Renal pelvis (tissue), 4 donors: ENCODE results near the gene MACROD1. TPM values are rescaled to one million over a fixed set of nuclear protein-coding genes. Genes with fewer than 3 reads are reported as not detected.

ENCODE experiments used
- DNase-seq: peaks from one replicate; pipeline ENCODE4 v3.0.0-alpha.2; 2013
- polyA plus RNA-seq, 3 donors: library from polyadenylated mRNA; unstranded; fragments of 120-200 nt; gene quantifications; one replicate each; pipeline ENCODE4 v1.2.1, GENCODE V29; 2013; ENCODE audit not compliant: insufficient read length in 3 of 3

Gene MACROD1
- polyA plus RNA-seq, 3 donors, result 15.2 to 18.9 (median 16.1) TPM

DNA sequence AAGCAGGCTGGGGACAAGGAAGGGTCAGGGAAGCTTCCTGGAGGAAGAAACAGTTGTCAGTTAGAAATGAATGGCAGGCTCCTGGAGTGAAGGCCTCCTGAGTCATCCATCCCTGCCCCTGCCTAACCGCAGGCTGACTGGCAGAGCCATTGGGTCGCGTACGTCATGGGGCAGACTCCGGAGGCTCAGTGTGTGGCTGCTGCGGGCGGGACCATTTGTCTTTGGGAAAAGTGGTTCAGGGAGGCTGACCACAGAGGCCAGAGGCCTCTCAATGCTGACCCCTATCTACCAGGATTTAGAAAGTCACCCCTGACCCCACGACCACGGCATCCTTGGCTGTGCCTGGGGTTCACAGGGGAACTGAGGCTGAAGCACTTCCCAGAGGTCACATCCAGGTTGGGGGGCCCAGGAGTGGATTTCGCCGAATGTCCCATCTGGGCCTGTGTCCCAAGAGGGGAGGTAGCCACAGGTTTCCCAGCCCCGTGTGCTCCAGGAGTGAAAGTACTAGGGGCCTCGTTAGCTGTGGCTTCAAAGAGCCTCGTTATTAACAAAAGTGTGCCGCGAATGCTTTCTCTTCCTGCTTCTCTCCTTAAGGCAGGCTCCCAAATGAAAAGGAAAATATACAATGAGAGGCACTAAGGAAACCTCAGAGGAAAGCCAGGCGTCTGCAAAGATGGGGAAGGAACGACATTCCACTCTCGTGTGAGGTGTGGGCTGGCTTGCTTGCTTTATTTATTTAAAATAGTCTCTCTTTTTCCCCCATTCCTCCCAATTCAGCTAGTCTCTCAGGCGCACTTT lies 71.3 kb downstream of the MACROD1 start:
- DNase-seq, result no peak

DNA sequence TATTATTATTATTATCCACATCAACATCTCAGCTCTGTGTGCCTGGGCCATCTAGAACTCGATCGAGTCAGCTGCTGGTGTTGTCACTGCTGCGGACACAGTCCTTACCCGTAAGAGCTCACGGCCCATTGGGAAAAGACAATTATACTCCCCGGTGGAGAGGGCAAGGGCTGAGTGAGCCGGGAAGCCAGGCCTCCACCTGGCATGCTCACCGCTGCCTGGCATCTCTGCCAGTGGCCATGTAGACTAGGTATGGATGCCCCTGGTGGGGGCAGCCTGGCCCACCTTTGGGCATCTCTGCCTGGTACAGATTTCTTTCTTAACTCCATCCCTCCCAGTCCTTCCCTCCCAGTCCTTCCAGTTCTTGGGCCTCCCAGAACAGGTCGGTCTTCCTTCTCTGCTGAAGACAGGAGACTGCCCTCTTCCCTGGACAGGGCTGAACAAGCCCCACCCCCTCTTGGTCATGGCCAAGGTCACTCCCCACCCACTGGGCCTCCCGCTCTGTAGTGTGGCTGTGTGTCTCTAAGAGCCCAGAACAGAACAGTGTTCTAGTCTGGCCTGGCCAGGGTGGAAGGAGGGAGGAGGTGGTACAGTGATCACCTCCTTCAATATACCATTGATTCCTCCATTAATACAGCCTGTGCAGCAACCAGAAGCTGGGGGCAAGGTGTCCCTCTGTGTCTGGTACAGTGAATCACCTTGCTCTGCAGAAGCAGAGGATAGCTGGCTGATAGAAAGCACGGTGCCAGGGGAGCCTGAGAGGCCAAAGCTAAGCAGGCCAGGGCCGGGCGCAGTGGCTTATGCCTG lies 72.5 kb downstream of the MACROD1 start:
- no peak for DNase-seq

DNA sequence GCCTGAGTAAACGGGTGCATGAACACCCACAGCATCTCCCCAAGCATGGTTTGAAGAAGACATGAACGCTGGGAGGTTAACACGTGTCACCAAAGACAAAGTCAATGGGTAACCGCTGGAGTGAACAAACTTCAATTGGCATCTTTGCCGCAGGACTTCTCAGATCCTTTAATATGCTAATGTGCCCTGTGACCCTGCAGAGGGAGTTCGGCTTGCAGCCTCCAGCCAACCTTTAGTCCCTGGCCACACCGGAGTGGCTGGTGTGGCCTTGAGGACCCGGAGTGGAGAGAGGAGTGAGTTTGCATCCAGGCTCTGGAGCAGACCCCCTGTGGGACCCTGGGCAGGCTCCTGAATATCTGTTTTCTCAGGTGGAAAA lies 73.2 kb downstream of the MACROD1 start:
- no peak for DNase-seq

DNA sequence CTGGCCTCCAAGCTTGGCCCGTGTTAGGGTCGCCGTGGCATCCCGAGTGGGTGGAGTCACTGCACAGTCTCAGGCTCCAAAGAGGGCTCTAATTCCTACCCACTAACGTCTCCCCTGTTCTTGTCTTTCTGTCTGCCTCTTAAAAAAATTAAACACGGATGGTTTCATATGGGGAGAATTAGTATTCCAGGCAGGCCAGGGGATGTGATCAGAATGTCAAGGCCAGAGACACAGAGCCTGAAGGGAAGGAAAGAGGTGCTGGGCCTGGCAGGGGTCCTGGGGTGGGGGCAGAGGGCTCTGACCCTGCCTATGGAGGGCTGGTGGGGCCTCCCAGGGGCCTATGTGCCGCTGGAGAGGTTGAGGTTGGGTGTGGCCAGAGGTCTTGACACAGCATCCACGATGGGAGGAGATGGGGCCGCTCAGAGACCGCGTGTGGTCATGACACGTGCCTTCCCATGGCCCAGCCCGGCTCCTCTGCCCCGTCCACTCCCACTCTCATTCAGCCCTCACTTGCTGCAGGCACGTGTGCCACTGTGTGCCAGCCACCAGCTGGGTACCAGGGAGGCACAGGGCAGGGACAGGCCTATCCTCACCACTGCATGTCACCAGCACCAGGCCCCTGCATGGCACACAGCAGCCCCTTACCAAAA lies 73.7 kb downstream of the MACROD1 start:
- DNase-seq, result no peak

DNA sequence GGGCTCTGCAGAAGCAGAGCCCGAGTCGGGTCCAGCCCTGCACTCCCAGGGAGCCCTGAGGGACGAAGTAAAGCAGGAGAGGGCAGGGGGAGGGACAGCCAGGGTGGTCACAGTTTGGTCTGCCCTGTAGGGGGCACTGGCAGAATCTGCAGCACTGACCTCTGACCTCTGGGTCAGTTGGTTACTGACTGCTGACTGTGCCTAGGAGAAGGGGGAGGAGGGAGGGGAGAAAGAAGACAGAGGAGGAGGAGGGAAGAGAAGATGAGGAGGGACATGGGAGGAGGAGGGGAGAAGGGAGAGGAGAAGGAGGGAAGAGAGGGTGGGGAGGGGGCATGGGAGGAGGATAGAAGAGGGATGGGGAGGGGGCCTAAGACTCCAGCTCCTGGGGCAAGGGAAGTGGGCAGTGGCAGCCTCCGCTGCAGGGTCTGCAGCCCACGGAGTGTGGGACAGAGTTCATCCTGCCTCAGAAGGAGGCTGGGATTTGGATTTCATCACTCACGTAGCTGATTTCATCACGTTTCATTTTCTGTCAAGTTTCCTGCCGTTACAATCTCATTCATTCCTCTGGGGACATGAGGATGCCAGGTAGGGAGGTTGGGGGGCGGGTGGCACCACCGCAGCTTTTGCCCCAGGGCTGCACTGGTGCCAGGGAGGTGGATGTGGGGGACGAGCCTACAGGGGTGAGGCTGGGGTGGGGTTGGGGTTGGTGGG lies 75.0 kb downstream of the MACROD1 start:
- DNase-seq, result no peak

DNA sequence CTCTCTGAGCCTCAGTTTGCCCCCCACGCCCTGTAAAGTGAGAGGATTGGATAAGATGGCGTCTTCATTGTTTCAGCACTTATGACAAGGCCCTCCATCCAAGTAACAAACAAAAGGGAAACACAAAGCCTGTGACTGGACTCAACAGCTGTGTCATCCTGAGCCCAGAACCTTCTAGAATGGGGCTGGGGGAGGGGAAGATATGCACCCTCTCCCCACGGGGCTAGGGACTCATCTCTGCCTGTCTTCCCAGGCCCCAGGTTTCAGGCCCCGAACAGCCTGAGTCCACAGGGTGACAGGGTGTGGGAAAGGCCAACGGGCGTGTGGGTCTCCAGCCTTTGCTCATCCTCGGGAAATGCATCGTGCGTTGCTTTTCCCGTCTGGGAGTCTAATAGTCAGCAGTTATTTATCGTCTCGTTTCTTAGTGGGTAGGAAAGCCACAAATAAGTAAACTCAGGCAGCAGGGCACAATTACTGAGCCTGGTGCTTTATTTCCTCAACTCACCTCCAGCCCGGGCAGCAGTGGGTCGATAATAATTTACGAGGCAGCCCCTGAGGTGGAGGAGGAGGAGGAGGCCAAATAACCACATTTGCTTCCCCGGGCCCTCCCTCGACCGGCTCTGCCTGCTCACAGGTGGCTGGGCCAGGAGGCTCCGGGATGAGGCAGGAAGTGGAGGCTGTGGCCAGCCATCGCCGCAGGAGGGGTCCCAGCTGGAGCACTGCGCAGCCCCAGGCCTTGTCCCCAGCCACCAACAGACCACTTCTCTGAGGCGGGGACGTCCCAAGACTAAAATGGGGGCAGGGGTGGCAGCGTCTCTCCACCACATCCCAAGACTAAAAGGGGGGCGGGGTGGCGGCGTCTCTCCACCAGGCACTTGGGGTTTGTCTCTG lies 75.8 kb downstream of the MACROD1 start:
- DNase-seq, result no peak

DNA sequence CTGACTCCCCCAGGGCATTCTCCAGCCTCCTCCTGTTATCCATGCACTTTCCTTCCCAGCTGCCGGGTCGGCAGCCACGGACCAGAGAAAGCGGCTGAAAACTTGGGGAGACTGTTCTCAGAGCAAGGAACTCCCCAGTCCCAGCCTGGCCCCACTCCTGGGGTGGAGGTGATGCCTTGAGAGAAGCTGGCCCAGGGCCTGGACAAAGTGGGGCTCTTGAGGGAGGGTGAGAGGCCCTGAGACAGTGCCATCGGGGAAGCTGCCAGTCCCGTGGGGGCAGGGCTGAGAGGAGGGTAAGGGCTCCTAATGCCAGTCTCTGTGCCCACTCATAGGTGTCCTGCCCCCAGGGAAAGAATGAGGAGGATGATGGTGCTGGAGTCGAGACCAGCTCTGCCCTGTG lies 76.4 kb downstream of the MACROD1 start:
- DNase-seq, result no peak

DNA sequence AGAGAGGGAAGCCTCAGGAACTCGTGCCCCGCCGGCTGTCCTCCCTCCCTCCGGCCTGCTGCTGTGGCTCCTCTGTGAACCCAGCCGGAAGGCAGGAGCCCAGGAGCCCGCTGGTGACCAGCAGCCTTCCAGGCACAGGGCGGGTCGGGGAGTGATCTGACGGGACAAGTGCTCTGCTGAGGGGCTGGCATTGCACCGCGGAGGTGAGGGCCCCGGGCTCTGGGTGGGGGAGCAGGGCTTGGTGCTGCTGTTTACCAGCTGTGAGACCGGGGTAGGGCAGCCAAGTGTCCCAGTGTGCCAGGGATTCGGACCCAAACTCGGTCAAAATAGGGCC lies 76.9 kb downstream of the MACROD1 start:
- no peak for DNase-seq

DNA sequence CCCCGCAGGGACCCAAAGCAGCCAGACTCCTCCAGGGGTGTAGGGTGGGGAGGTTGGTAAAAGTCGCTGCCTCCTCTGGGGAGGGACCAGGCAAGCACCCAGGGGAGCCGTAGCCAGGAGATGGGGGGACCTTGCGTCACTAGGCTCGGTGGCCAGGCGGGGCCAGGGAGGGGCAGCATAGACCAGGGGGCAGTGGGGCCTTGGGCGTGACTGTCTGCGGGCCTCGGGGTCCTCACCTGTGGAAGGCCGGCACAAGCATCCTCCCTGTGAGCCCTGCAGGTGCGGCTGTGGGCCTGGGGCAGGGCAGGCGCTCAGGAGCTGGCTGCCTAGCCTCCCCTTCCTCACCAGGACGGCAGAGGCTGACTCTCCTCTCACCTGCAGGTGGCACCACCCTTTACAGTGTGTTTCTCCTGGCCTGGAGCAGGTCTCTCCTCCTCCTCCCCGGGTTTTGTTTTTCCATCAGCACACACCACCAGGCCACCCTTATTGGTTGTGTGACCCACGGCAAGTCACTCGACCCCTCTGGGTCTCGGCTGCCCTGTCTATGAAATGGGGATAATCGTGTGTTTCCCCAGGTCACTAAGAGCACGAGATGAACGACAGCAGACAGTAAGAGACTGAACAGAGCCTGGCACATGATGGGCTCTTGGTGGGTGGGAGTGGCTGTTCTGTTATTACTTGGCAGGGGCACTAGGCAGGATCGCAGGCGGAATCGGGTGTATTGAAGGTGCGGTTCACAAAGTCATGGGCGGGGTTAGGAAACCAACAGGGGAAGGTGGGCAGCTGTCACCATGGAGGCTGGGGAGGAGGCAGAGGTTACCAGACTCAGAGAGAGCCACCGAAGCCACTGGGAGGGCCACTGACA lies 77.5 kb downstream of the MACROD1 start:
- no peak for DNase-seq

DNA sequence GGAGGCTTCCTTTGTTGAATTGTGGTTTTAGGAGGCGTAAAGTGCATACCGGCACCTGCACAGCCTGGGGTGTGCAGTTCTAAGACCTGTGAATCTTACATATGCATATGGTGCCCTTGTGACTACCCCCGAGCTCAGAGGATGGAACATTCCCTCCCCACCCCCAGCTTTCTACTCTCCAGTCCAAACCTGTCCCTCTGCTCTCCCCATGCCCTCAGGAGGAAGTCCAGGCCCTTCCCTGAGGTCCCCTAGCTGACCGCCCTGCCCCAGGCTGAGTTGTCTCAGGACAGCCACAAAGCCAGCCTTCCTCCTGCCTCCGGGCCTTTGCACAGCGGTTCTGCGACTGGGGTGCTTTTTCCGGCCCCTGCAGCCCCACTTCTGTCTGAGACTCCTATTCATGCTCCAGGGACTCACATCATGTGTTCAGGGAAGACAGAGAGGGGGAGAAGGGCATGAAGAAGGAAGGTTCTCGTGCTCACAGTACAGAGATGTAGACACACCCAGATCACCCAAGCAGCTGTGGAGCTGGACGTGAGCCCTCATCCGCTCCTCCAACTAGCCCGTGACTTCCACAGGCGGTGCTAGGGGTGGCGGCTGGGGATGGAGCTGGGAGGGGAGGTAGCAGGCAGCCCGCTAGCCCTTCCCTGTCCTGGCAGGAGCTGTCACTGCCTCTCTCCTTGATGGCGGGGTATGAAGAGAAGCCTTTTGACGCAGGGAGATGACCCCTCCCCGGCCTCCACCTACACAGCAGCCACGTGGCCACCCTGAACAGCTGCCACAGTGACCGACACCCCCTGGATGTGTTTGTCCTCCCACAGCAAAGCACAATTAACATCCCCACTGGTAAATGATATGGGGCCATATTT lies 79.4 kb downstream of the MACROD1 start:
- no peak for DNase-seq

DNA sequence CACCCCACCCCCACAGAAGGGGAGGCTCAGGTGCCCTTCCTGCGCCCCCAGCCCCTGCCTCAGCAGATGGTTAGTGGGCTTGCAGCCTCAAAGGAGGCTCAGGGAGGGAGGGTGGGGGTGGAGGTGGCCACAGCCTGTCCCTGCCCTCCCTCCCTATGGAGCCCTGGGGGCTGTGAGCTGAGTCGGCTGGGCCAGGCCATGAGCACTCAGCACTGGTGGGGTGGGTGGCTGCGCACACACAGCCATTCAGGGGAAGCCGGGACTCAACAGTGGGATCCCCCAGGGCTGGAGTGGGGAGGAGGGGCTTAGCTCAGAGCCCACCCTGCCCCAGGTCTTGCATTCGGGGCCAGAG lies 80.0 kb downstream of the MACROD1 start:
- DNase-seq, result no peak

DNA sequence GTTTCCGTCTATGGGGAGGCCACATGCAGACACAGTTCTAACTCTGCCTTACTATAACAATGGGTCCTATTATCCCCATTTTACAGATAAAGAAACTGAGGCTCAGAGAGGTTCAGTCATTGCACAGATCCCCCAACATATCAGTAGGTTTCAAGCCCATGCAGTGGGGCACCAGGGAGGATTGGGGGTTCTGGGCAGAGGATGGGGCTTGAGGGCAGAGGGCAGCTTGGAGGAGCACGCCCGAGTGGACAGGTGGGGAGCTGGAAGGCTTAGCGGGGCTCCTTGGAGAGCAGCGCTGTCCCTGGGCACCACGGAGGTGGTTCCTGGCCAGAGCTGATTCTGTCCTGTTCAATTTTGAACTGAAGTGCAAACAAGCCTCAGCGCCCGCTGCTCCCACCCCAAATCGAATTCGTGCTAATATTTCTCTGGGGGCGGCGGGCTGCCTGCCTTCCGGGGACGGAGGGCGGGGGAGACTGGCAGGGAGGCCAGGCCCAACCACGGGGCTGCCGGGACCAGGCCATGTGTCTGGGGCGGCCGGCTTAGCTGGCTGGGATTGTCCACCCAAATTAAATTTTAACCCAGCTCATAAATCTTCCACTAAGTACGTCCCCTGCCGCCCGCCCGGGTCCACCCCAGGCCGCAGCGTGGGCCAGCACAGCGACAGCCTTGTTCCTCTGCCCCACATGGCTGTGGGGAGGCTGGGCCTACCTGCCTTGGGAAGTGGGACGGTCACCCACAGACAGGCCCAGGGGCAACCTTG lies 80.8 kb downstream of the MACROD1 start:
- no peak for DNase-seq

DNA sequence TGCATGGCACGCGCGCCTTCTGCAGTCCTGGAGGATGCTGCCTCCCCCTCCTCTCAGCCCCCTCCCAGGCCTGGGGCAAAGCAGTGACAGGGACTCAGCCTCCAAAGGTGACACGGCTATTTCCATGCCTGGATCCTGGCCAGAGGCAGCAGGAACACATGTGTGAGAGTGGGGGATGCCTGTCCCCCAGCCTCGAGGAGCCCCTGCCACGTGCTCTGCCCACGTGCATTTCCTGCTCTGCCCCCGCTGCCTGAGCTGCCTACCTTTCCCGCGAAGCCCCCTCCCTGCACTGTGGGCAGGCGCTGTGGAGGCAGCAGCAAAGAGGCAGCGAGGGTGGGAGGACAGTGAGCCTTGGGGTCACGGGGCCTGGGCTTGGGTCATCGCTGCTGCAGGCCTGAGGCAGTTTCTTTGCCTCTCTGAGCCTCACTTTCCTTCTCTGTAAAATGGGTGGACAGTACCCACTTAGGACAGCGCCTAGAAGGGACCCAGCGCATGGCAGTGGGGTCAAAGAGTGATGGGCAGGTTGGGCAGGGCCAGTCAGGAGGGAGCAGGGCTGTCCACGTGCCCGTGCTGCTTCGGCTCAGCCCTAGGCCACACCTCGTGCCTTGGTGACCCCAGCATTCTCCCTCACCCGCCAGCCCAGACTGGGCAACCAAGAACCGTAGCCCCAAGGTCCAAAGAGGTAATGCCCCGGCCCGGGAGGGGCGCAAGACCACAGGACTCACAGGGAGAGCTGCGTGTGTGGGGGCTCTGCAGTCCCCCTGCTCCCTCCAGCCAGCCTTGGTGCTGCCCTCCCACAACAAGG lies 81.6 kb downstream of the MACROD1 start:
- DNase-seq, result no peak

DNA sequence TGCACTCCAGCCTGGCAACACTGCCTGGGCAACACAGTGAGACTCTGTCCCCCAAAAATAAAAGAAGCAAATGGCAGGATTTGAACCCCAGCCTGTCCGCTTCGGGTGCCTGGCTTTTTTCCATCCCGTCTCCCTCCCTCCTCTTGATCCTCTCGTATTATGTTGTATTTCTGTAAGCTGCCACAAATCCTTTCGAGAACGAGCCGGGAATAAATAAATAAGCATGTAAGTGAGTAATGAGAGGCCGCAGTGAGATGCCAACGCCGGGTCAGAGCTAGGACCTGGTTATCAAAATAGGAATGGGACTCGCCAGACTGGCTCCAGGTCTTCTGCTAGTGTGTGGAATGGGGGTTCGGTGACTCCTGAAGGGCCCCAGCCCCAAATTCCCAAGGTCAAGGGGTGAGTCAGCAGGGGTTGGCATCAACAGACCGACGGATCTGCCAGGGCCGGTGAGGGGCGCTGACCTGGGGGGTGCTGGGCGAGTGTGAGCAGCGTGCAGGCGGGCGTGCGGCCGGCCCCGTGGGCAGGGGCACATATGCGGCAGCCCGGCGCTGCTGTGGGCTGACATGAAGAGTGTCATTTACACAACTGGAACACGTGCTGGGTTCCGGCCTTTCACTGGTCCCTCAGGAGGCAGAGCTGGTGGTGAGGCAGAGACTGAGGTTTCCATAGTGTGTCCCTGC lies 82.4 kb downstream of the MACROD1 start:
- no peak for DNase-seq

DNA sequence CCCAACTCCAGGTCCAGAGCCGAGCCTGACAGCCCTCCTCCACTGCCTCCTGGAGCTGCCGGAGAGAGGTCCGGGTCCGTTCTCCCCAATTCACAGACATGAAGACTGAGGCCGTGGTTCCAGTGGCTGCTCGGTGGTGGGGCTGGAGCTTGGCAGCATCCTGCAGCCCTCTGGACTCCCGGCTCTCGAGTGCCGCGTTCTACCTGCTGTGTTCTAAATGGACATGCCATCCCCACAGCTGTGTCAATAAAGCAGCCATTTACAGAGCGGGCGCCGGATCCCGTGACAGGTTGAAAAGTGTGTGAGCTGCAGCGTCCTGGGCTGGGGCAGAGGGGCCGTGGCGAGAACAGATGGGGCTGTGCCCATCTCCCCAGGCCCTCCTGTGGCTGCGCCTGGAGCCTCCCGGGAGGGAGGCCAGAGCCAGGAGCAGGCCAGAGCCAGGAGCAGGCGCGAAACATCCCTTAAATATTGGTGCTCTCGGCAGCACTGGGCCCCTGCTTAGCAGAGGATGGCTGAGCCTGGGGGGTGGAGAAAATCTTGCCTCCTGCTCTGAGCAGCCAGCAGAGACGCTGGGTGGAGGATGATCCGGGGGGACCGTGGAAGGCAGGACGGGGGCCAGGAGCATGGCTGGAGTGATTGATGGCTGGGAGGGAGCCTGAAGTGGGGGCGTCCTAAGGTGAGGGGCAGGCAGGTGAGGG lies 84.0 kb downstream of the MACROD1 start:
- DNase-seq, result no peak

DNA sequence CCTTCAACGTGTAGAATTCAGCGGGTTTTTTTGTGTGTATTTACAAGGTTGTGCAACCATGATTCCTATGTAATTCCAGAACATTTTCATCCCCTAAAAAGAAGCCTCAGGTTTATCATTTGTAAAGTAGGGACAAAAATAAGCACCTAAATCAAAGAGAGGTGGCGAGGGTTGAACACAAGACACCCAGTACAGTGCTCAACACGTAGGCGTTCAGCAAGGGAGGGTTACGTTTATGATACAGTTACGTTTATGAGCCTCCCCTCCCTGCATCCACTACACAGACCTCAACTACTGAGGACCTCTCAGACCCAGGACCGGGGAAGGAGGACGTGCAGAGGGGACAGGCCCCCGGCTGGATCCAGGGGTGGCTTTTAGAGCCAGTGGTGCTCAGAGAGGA lies 85.5 kb downstream of the MACROD1 start:
- no peak for DNase-seq
